Trophoblast cell (in vitro differentiated cells and primary cell): Measurements from ENCODE around the gene HP1BP3.
A peak's percentile ranks its signal among the peaks of the same experiment; 100 is the strongest.
"Not testable (repeated sequence)": the region's sequence is repeated elsewhere in the genome, so short reads cannot be mapped to it uniquely, and the experiment has no call there.

Experiments
- DNase-seq, 2 donors: peaks; one replicate each; pipeline ENCODE4 v3.0.0-alpha.2; 2016
- H2AFZ ChIP-seq: 2 replicates; pipeline ENCODE4 v1.6.1; 2013; ENCODE audit warnings: low read length, moderate library complexity, mild to moderate bottlenecking; ENCODE audit not compliant: insufficient read depth, poor library complexity
- H2AK5ac ChIP-seq: 2 replicates; pipeline ENCODE4 v1.6.1; 2013; ENCODE audit warnings: mild to moderate bottlenecking, low read length
- H2BK120ac ChIP-seq: 2 replicates; pipeline ENCODE4 v1.6.1; 2013; ENCODE audit warnings: low read length, mild to moderate bottlenecking, moderate library complexity; ENCODE audit not compliant: insufficient read depth, poor library complexity
- H2BK12ac ChIP-seq: 2 replicates; pipeline ENCODE4 v1.6.1; 2013; ENCODE audit warnings: mild to moderate bottlenecking, low read length, moderate library complexity
- H2BK5ac ChIP-seq: 2 replicates; pipeline ENCODE4 v1.6.1; 2013; ENCODE audit warnings: low read length, low read depth, moderate library complexity, mild to moderate bottlenecking; ENCODE audit not compliant: poor library complexity
- H3K14ac ChIP-seq: 2 replicates; pipeline ENCODE4 v1.6.1; 2013; ENCODE audit warnings: mild to moderate bottlenecking, low read length
- H3K18ac ChIP-seq: 2 replicates; pipeline ENCODE4 v1.6.1; 2013; ENCODE audit warnings: mild to moderate bottlenecking, low read length
- H3K23ac ChIP-seq: 2 replicates; pipeline ENCODE4 v1.6.1; 2013; ENCODE audit warnings: low read length
- H3K27ac ChIP-seq: 2 replicates; pipeline ENCODE4 v1.5.1; 2013; ENCODE audit warnings: low read depth, mild to moderate bottlenecking, inconsistent platforms, low read length, moderate library complexity
- H3K27me3 ChIP-seq: 2 replicates; pipeline ENCODE4 v1.6.1; 2013; ENCODE audit warnings: inconsistent platforms, mild to moderate bottlenecking, low read length, moderate library complexity; ENCODE audit not compliant: insufficient read depth
- H3K36me3 ChIP-seq, 2 experiments: 1 replicate in 1 of 2; 2 replicates in 1 of 2; pipeline ENCODE4 v1.6.1; 2013; ENCODE audit warnings: low read length in 2 of 2, mild to moderate bottlenecking in 2 of 2, moderate library complexity in 1 of 2; ENCODE audit not compliant: insufficient read depth in 2 of 2, control insufficient read depth in 1 of 2
- H3K4ac ChIP-seq: 2 replicates; pipeline ENCODE4 v1.6.1; 2013; ENCODE audit warnings: low read depth, mild to moderate bottlenecking, low read length, moderate library complexity
- H3K4me1 ChIP-seq, 2 experiments: 1 replicate in 1 of 2; 2 replicates in 1 of 2; pipeline ENCODE4 v1.6.1; 2013; ENCODE audit warnings: low read length in 2 of 2, mild to moderate bottlenecking in 2 of 2, moderate library complexity in 1 of 2; ENCODE audit not compliant: insufficient read depth in 2 of 2, control insufficient read depth in 1 of 2
- H3K4me2 ChIP-seq: 2 replicates; pipeline ENCODE4 v1.6.1; 2013; ENCODE audit warnings: inconsistent platforms, mild to moderate bottlenecking, low read length, moderate library complexity
- H3K4me3 ChIP-seq: 2 replicates; pipeline ENCODE4 v1.5.1; 2013; ENCODE audit warnings: mild to moderate bottlenecking, low read depth, low read length, inconsistent platforms
- H3K79me1 ChIP-seq: one replicate; pipeline ENCODE4 v1.6.1; 2013; ENCODE audit warnings: low read length
- H3K79me2 ChIP-seq: 2 replicates; pipeline ENCODE4 v1.6.1; 2013; ENCODE audit warnings: low read length, mild to moderate bottlenecking; ENCODE audit not compliant: control insufficient read depth, insufficient read depth, poor library complexity
- H3K9ac ChIP-seq: 2 replicates; pipeline ENCODE4 v1.6.1; 2013; ENCODE audit warnings: mild to moderate bottlenecking, low read length
- H3K9me3 ChIP-seq: 2 replicates; pipeline ENCODE4 v1.6.1; 2013; ENCODE audit warnings: low read depth, mild to moderate bottlenecking, control low read depth, inconsistent platforms, low read length; ENCODE audit not compliant: insufficient read depth
- H4K12ac ChIP-seq: 2 replicates; pipeline ENCODE4 v1.6.1; 2013; ENCODE audit warnings: low read depth, mild to moderate bottlenecking, low read length, moderate library complexity
- H4K8ac ChIP-seq: 2 replicates; pipeline ENCODE4 v1.6.1; 2013; ENCODE audit warnings: low read depth, mild to moderate bottlenecking, low read length, moderate library complexity
- H4K91ac ChIP-seq: one replicate; pipeline ENCODE4 v1.6.1; 2013; ENCODE audit warnings: low read depth, mild to moderate bottlenecking, low read length, moderate library complexity
- WGBS: extraction: QIAGEN DNeasy Blood & Tissue Kit; methylation state at CpG from one replicate; pipeline ENCODE4 v1.1.7; 2013; ENCODE audit warnings: missing lambda C conversion rate; ENCODE audit not compliant: insufficient read length, insufficient coverage; ENCODE audit errors: extremely low coverage; 5-methylcytosine and 5-hydroxymethylcytosine counted together

The HP1BP3 gene

GRCh38 chr1:20720631-20721091 is 66.4 kb downstream of the HP1BP3 start:
- Histone ChIP-seq H3K14ac (no peak overlapping the region), H3K4ac (no peak overlapping the region), H3K79me1 (peaks cover 8% of the 10 kb centered on the region), H2BK5ac (no peak overlapping the region), H3K79me2 (peaks cover 2% of the 10 kb centered on the region), H3K9ac (no peak overlapping the region), H3K4me1 (peaks cover 4 to 9% of the 10 kb centered on the region in 2 experiments), H3K9me3 (no peaks in the 10 kb centered on the region), H3K27ac (no peak overlapping the region), H3K27me3 (peaks cover 5% of the 10 kb centered on the region), H2AFZ (no peak overlapping the region), H2BK120ac (no peak overlapping the region), H3K23ac (no peak overlapping the region), H3K18ac (no peak overlapping the region), H3K4me3 (no peak overlapping the region), H2AK5ac (no peak overlapping the region), H4K91ac (no peak overlapping the region), H4K8ac (no peak overlapping the region), H2BK12ac (no peak overlapping the region), H4K12ac (no peak overlapping the region), H3K4me2 (no peak overlapping the region), H3K36me3 (no peaks in the 10 kb centered on the region)
- DNase-seq = no peak
- no CpG with 5 or more reads among the region's 12 CpGs for WGBS

DNA sequence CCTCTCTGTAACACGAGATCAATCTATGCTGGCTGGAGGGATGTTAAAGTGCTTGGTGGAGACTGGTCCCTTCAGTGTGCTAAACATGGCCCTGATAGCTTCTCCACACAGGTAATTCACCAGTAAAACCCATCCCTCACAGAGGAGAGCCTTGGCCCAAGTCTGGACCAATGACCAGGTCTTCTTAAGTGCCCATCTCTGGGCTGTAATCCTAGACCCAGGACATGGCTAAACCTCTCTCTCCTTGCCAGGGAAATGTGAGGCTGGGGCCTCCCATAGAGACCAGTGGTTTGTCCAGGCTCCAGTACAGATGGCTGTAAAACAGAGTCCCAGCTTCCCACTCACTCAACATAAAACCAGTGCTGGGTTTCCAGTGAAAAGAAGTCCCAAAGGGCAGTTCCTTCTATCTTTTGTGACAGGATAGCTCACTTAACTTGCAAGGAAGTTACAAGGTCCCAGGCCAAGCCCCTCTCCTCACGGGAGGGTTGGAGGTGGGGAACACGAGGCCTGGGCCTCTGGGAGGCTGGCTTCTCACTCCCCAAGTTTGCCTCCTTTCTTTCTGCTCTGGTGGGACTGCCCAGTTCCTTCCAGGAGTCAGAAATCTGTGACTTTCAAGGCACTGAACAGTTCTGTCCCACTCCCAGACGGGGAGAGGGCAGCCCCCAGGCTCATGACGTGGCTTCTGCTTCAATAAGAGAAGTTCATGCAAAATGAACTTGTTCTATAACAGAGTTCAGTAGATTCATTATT is 67.1 kb downstream of the HP1BP3 start:
- Histone ChIP-seq H3K23ac (no peak overlapping the region), H3K4me3 (no peak overlapping the region), H3K27me3 (peaks cover 5% of the 10 kb centered on the region), H2BK5ac (no peak overlapping the region), H3K36me3 (no peaks in the 10 kb centered on the region), H3K79me2 (peaks cover 2% of the 10 kb centered on the region), H3K4ac (no peak overlapping the region), H3K9me3 (no peaks in the 10 kb centered on the region), H2AFZ (no peak overlapping the region), H3K18ac (no peak overlapping the region), H2BK120ac (no peak overlapping the region), H3K14ac (no peak overlapping the region), H3K4me1 (peaks cover 4 to 9% of the 10 kb centered on the region in 2 experiments), H3K4me2 (no peak overlapping the region), H4K12ac (no peak overlapping the region), H3K27ac (no peak overlapping the region), H2AK5ac (no peak overlapping the region), H3K79me1 (peaks cover 8% of the 10 kb centered on the region), H3K9ac (no peak overlapping the region), H2BK12ac (no peak overlapping the region), H4K8ac (no peak overlapping the region), H4K91ac (no peak overlapping the region)
- no peak for DNase-seq
- WGBS = no CpG with 5 or more reads among the region's 5 CpGs

- H3K14ac ChIP-seq = no peak overlapping the region
- H2BK120ac ChIP-seq = no peak overlapping the region
- peaks cover 2% of the 10 kb centered on the region for H3K79me2 ChIP-seq
- H3K36me3 ChIP-seq = no peaks in the 10 kb centered on the region
- H3K23ac ChIP-seq = no peak overlapping the region
- no CpG with 5 or more reads among the region's 8 CpGs for WGBS
- H4K91ac ChIP-seq = no peak overlapping the region
- peaks cover 5% of the 10 kb centered on the region for H3K27me3 ChIP-seq
- H4K12ac ChIP-seq = no peak overlapping the region
- H3K4me3 ChIP-seq = no peak overlapping the region
- H2BK12ac ChIP-seq = no peak overlapping the region
- H3K4me1 ChIP-seq = peaks cover 4 to 9% of the 10 kb centered on the region in 2 experiments
- H3K4me2 ChIP-seq = no peak overlapping the region
- H3K27ac ChIP-seq = no peak overlapping the region
- no peak overlapping the region for H3K9ac ChIP-seq
- peaks cover 8% of the 10 kb centered on the region for H3K79me1 ChIP-seq
- H3K4ac ChIP-seq = no peak overlapping the region
- no peak overlapping the region for H4K8ac ChIP-seq
- no peak overlapping the region for H3K18ac ChIP-seq
- no peak overlapping the region for H2BK5ac ChIP-seq
- no peak overlapping the region for H2AFZ ChIP-seq
- no peak overlapping the region for H2AK5ac ChIP-seq
- no peak for DNase-seq
- H3K9me3 ChIP-seq = no peaks in the 10 kb centered on the region
Observed at GRCh38 chr1:20719261-20719660, 67.8 kb downstream of the HP1BP3 start.

- H3K27me3 ChIP-seq, H3K9me3 ChIP-seq, H3K79me1 ChIP-seq, H3K14ac ChIP-seq, H3K79me2 ChIP-seq, H2BK5ac ChIP-seq, H3K36me3 ChIP-seq, H2AFZ ChIP-seq, H2BK120ac ChIP-seq, H3K18ac ChIP-seq, H2AK5ac ChIP-seq, H2BK12ac ChIP-seq, H4K12ac ChIP-seq, DNase-seq, H3K4me1 ChIP-seq, H3K4ac ChIP-seq, H3K27ac ChIP-seq, H3K9ac ChIP-seq, H3K23ac ChIP-seq: not testable (repeated sequence)
- Histone ChIP-seq H3K4me2 (peak overlapping the region; percentile 73), H4K91ac (peak overlapping the region; percentile 12), H4K8ac (peak overlapping the region; percentile 39), H3K4me3 (peak overlapping the region; percentile 68)
- WGBS = no CpG with 5 or more reads among the region's 17 CpGs
Observed at GRCh38 chr1:20718343-20718882, 68.7 kb downstream of the HP1BP3 start.
